Fibroblast of villous mesenchyme (primary cell): ENCODE measurements around the gene BASP1. TPM values are rescaled to one million over a fixed set of nuclear protein-coding genes. Genes with fewer than 3 reads are reported as not detected.
A peak's percentile ranks its signal among the peaks of the same experiment; 100 is the strongest.

ENCODE experiments used
- DNase-seq: peaks from one replicate; pipeline ENCODE4 v3.0.0-alpha.2; 2010; ENCODE audit warnings: low read depth
- H3K4me3 ChIP-seq: 2 replicates; pipeline ENCODE4 v1.5.1; 2011; ENCODE audit warnings: low read depth, mild to moderate bottlenecking, low read length
- CTCF ChIP-seq: IDR thresholded peaks from 2 replicates; pipeline ENCODE4 v1.5.1; 2012; ENCODE audit warnings: low read depth, mild to moderate bottlenecking, low read length; ENCODE audit not compliant: insufficient read depth
- total RNA-seq: library from RNA; depleted of rRNA; stranded (reverse); fragments of >200 nt; gene quantifications from 2 replicates; pipeline ENCODE4 v1.2.3, GENCODE V29; 2012

Gene BASP1
- total RNA-seq, 1 donor, result 126 TPM

DNA sequence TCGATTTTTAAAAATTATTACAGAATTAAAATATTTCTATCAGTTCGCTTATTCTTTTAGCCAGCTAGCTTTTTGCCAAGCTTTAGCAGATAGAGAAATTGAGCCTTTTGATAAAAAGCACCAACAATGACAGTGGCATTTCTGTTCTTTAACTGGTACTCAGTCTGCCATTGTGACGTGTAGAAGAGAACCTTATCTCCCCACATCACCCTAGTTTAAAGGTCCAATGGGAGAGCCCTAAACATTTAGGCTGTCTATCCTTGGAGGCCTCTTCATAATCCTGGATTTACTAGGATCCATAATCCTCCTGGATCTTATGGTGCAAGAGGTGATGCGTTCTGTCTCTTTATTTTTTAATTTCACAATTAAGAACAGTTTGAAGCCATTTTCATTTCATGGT is 3.0 kb downstream of the BASP1 start:
- no peak for TF ChIP-seq CTCF
- peak; percentile 54 for DNase-seq
- peak overlapping the region; percentile 80 for H3K4me3 ChIP-seq

GRCh38 chr5:17221843-17222636 is 4.6 kb downstream of the BASP1 start:
- peak; percentile 55 for DNase-seq
- peak overlapping the region; percentile 14 for H3K4me3 ChIP-seq
- TF ChIP-seq CTCF, result no peak

DNA sequence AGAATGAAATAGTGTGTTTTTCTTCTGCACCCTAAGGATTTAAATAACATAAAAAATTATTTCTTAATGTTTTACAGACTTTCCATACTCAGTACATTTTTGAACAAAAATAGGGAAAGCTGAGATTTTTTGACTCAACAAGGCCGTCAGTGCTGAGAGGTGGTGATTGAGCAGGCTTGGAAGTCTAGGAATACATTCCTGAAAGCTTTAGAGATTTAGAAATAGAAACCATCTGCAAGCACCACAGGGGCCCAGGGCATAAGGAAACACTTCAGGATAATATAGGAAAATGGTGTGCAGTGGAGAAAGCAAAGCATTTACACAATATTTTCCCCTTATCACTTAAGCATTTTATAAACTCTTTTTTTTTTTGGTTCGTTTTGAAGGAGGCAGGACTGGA is 5.2 kb downstream of the BASP1 start:
- TF ChIP-seq CTCF, result no peak
- peak; percentile 54 for DNase-seq
- H3K4me3 ChIP-seq, result no peak overlapping the region

DNA sequence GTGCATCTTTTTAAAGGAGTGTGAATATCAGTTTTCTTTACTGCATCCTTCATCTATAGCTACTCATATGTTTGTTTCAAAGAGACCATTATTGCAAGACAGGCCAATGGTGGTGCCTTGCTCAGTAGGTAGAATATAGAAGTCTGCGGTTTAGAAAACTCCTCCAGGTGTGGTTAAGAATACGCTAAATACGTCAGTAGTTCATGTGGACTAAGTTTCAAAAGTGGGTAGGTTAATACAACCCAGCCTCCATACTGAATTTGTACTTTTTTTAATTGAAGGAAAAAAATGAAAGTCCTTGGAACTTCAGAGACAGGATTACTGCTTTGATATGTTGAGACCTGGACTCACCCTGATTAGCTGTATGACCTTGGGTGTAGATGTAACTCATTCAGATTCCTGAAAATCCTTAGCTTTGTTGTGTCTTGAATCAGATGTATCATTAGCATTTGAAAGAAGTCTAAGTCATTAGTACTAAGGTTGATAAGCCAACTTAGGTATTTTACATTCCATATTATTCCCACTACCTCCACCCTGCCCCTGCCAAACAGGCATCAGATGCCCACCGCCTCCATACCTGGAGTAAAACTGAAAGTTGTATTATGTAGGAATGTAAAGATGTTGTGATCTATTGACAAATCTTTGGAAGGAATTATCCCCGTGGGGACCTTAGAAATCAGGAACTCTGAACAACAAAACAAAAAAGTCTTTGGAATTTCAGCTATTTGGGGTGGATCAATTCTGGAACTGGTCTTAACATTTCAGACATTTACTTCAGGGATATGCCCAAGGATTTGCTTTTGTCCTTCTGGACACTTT is 6.1 kb downstream of the BASP1 start:
- no peak for DNase-seq
- TF ChIP-seq CTCF, result no peak
- no peak overlapping the region for H3K4me3 ChIP-seq

DNA sequence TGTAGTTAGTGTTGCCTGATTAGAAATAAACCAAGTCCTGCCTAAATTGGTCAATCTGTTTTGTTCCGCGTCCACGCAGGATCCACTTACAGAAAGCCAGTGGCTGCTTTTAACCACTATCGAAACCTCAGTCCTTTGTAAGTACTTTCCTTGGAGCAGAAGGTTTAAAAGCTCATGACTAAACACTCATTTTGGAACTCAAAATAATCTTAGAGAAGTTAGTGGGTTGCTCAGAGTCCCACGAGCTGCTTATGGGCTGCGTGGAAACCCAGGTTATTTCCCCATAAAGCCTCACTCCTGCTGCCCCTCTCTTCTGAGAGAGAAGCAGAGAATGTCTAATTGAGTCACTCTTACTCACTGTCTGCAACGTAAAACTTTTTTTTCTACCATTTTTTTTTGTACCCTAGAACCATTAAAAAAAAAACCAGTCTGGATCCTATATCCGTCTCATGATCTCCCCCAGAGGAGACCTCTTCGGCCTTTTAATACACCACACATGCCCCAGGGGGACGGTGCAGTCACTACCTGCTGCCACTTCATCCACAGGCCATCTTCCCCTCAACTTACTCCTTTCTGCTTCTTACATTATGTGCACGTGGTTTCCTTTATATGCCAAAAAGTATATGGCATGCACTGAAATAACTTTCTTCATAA is 7.6 kb downstream of the BASP1 start:
- H3K4me3 ChIP-seq, result peak overlapping the region; percentile 18

More for the DNA sequence above, 7.6 kb downstream of the BASP1 start:
- DNase-seq, result peak; percentile 47
- no peak for TF ChIP-seq CTCF
